ENCODE data around the gene CTNND2.

Gene CTNND2

DNA sequence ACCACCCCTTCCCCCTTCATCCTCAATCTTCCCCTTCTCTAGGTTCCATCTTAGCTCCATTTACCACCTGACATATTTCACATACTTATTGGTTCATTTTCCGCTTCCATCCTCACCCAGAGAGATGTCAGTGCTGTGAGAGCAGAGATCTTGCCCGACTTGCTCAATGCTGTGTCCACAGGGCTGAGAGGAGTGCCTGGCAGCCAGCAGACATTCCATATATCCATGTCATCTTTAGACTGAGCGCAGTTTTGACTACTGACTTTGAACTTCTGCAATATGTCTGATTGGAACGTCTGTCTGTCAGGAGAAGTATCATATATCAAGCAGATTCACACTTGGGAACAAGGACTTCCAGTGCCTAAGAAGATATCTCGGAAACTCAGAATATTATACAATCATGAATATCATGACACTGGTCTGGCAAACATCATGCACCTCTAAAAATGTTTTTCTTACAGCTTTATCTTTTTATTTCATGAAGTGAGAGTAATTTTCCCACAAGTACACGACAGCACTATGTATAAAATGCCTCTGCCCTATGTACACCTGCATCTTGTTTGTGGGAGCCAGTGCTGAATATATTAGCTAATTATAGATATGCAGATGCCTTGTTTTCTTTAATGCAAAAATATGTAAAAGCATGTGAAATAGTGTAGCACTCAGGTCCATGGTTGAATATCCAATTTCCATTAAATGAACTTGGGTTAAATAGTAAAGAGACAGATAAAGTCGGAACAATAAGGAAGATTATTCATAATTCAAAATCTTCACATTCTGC lies 689.2 kb downstream of the CTNND2 start:
- Histone ChIP-seq H3K27ac (ENCODE audit: insufficient read depth, low read depth, low read length, poor library complexity, severe bottlenecking) (no peak overlapping the region), H3K4me1 (ENCODE audit: control insufficient read depth, insufficient read depth, low read length) (no peaks in the 10 kb centered on the region), H3K4me3 (ENCODE audit: insufficient read depth, low read depth, low read length) (no peak overlapping the region), H3K36me3 (ENCODE audit: control insufficient read depth, insufficient read depth, low read length) (no peaks in the 10 kb centered on the region), H3K27me3 (ENCODE audit: control insufficient read depth, insufficient read depth, low read length, poor library complexity, severe bottlenecking) (no peaks in the 10 kb centered on the region), H3K9me3 (ENCODE audit: control insufficient read depth, low read length) (no peaks in the 10 kb centered on the region)
- WGBS, 2 experiments: 89 to 94% methylated on average over 6 to 7 of the region's 7 CpGs

DNA sequence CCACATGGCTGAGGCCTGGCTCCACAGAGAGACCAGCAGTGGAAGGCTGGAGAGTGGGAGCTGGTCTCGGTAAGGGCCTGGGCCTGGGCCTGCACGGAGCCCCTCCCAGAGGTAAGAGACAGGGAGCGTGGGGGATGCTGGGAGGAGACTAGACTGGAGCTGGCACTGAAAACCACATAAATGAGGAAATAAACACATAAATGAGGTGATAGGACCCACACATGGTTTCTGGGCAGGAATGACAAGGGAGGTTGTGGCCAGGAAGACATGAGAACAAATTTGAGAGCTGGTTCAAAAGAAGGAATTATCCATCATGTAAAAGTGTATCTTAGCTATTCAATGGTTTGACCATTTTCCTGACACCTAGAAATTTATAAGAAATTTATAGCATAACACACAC lies 691.5 kb downstream of the CTNND2 start:
- WGBS, 2 experiments: 95% methylated on average over 3 of the region's 3 CpGs
- Histone ChIP-seq H3K27me3 (ENCODE audit: control insufficient read depth, insufficient read depth, low read length, poor library complexity, severe bottlenecking) (no peaks in the 10 kb centered on the region), H3K4me1 (ENCODE audit: control insufficient read depth, insufficient read depth, low read length) (no peaks in the 10 kb centered on the region)

DNA sequence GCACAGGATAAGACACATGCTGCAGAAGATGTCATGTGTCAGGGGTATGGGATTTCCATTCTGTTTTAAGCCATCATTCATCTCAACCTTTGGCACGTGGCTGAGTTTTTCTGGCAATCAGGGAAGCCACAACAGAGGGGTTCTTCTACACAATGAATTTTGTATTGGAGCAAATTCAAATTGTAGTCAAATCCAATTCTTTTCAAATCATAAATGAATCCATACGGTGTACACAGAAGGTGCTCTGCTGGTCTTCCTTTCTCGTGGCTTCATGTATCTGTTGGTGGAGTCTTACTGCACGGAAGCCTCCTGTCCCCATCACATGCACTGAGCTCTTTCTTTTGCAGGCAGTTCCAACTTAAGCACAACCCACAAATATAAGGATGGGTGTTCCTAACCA lies 706.5 kb downstream of the CTNND2 start:
- Histone ChIP-seq H3K27me3 (ENCODE audit: control insufficient read depth, insufficient read depth, low read length, poor library complexity, severe bottlenecking) (no peaks in the 10 kb centered on the region), H3K36me3 (ENCODE audit: control insufficient read depth, insufficient read depth, low read length) (no peaks in the 10 kb centered on the region), H3K4me3 (ENCODE audit: insufficient read depth, low read depth, low read length) (no peak overlapping the region), H3K4me1 (ENCODE audit: control insufficient read depth, insufficient read depth, low read length) (no peaks in the 10 kb centered on the region), H3K9me3 (ENCODE audit: control insufficient read depth, low read length) (no peaks in the 10 kb centered on the region), H3K27ac (ENCODE audit: insufficient read depth, low read depth, low read length, poor library complexity, severe bottlenecking) (no peak overlapping the region)
- WGBS, 2 experiments: 88 to 97% methylated on average over 4 of the region's 4 CpGs

More for the DNA sequence above, 691.5 kb downstream of the CTNND2 start:
- H3K4me3 ChIP-seq (ENCODE audit: insufficient read depth, low read depth, low read length): no peak overlapping the region
- no peaks in the 10 kb centered on the region for H3K9me3 ChIP-seq (ENCODE audit: control insufficient read depth, low read length)
- H3K27ac ChIP-seq (ENCODE audit: insufficient read depth, low read depth, low read length, poor library complexity, severe bottlenecking): no peak overlapping the region
- no peaks in the 10 kb centered on the region for H3K36me3 ChIP-seq (ENCODE audit: control insufficient read depth, insufficient read depth, low read length)

DNA sequence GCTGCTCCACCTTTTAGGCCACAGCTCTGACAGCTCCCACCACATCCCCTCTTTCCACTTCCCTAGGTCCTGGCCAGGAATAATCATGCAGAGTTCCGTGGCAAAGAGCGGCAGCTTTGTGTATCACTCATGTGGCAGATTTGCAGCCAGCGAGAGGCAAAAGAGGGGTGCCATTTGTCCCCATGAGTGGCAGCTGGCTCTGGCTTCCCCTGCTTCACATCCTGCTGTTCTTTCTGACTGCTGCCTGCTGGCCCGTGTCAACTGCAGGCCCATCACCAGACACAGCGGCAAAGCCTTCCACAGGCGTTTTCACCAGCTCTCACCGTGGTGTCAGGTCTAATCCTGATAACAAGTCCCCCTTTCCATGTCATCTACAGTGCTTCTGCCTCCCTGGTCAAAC lies 712.6 kb downstream of the CTNND2 start:
- H3K27me3 ChIP-seq (ENCODE audit: control insufficient read depth, insufficient read depth, low read length, poor library complexity, severe bottlenecking): no peaks in the 10 kb centered on the region
- no peaks in the 10 kb centered on the region for H3K9me3 ChIP-seq (ENCODE audit: control insufficient read depth, low read length)
- WGBS, 2 experiments: 92 to 94% methylated on average over 7 of the region's 7 CpGs
- H3K27ac ChIP-seq (ENCODE audit: insufficient read depth, low read depth, low read length, poor library complexity, severe bottlenecking): no peak overlapping the region
- H3K36me3 ChIP-seq (ENCODE audit: control insufficient read depth, insufficient read depth, low read length): no peaks in the 10 kb centered on the region
- no peaks in the 10 kb centered on the region for H3K4me1 ChIP-seq (ENCODE audit: control insufficient read depth, insufficient read depth, low read length)
- no peak overlapping the region for H3K4me3 ChIP-seq (ENCODE audit: insufficient read depth, low read depth, low read length)

DNA sequence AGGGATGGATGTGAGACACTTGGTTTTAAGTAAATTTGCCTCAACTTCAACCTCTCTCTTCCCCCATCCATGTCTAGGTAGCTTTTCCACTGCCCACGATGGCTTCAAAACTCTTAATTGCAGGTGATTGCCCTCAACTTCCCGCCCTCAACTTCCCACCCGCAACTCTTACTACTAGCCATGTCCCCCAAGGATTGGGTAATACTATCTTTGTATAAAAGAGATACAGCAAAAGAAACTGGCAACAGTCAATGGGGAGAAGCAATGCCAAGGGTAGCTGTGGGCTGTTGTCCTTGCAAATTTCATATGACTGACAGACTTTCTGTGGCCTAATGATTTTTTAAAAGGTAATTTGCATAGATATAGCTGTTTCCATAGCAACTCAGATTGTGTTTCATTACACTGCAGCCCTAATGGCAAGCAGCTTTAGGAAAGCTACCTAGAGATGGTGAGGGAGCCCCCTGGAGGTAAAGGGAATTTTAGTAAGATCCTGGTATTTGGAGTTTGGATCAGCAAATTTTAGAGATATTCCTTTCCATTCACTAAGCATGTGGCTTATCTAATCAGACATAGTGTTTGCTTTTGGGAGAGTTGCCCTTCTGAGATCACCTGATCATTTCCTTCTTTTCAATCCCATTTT lies 721.7 kb downstream of the CTNND2 start:
- 86 to 88% methylated on average over 2 to 3 of the region's 3 CpGs for WGBS, 2 experiments
- H3K4me3 ChIP-seq (ENCODE audit: insufficient read depth, low read depth, low read length): no peak overlapping the region
- no peaks in the 10 kb centered on the region for H3K9me3 ChIP-seq (ENCODE audit: control insufficient read depth, low read length)
- H3K27ac ChIP-seq (ENCODE audit: insufficient read depth, low read depth, low read length, poor library complexity, severe bottlenecking): no peak overlapping the region
- no peaks in the 10 kb centered on the region for H3K27me3 ChIP-seq (ENCODE audit: control insufficient read depth, insufficient read depth, low read length, poor library complexity, severe bottlenecking)
- H3K36me3 ChIP-seq (ENCODE audit: control insufficient read depth, insufficient read depth, low read length): no peaks in the 10 kb centered on the region
- H3K4me1 ChIP-seq (ENCODE audit: control insufficient read depth, insufficient read depth, low read length): no peaks in the 10 kb centered on the region

DNA sequence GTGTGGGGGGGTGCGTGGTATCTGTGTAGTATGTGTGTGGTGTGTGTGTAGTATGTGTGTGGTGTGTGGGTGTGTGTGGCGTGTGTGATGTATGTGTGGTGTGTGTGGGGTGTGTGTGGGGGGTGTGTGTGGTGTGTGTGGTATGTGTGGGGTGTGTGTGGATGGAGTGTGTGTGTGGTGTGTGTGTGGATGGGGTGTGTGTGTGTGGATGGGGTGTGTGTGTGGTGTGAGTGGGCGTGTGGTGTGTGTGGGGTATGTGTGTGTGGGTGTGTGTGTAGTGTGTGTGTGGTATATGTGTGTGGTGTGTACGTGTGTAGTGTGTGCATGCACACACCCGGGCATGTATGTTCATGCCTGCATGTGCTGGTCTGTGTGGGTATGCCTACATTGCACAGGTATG lies 722.3 kb downstream of the CTNND2 start:
- H3K9me3 ChIP-seq (ENCODE audit: control insufficient read depth, low read length): no peaks in the 10 kb centered on the region
- no peak overlapping the region for H3K4me3 ChIP-seq (ENCODE audit: insufficient read depth, low read depth, low read length)

DNA sequence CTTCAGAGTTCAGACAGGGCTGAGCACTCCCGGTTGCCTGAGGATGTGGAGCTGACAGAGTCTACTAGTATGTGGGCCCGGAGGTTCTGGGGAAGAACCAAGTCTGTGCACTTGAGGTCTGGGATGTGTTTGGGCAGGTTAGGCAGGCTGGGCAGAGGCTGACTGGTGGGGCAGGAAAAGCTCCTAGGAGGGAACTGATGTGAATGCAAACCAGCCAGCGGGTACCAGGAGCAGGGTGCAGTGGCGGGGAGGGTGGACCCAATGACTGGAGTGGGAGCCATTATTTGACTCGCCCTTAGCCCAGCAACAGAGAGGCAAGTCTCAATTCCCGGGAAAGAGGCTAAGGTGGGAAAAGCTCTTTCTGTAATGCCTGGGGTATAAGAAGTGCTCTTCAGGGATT lies 723.4 kb downstream of the CTNND2 start:
- Histone ChIP-seq H3K27ac (ENCODE audit: insufficient read depth, low read depth, low read length, poor library complexity, severe bottlenecking) (no peak overlapping the region), H3K9me3 (ENCODE audit: control insufficient read depth, low read length) (no peaks in the 10 kb centered on the region), H3K27me3 (ENCODE audit: control insufficient read depth, insufficient read depth, low read length, poor library complexity, severe bottlenecking) (no peaks in the 10 kb centered on the region), H3K4me3 (ENCODE audit: insufficient read depth, low read depth, low read length) (no peak overlapping the region), H3K36me3 (ENCODE audit: control insufficient read depth, insufficient read depth, low read length) (no peaks in the 10 kb centered on the region), H3K4me1 (ENCODE audit: control insufficient read depth, insufficient read depth, low read length) (no peaks in the 10 kb centered on the region)
- WGBS, 2 experiments: 93 to 98% methylated on average over 6 of the region's 6 CpGs

More for the DNA sequence above, 722.3 kb downstream of the CTNND2 start:
- WGBS, 2 experiments: 89 to 93% methylated on average over 5 of the region's 5 CpGs
- H3K36me3 ChIP-seq (ENCODE audit: control insufficient read depth, insufficient read depth, low read length): no peaks in the 10 kb centered on the region
- no peaks in the 10 kb centered on the region for H3K27me3 ChIP-seq (ENCODE audit: control insufficient read depth, insufficient read depth, low read length, poor library complexity, severe bottlenecking)
- H3K4me1 ChIP-seq (ENCODE audit: control insufficient read depth, insufficient read depth, low read length): no peaks in the 10 kb centered on the region
- H3K27ac ChIP-seq (ENCODE audit: insufficient read depth, low read depth, low read length, poor library complexity, severe bottlenecking): no peak overlapping the region

DNA sequence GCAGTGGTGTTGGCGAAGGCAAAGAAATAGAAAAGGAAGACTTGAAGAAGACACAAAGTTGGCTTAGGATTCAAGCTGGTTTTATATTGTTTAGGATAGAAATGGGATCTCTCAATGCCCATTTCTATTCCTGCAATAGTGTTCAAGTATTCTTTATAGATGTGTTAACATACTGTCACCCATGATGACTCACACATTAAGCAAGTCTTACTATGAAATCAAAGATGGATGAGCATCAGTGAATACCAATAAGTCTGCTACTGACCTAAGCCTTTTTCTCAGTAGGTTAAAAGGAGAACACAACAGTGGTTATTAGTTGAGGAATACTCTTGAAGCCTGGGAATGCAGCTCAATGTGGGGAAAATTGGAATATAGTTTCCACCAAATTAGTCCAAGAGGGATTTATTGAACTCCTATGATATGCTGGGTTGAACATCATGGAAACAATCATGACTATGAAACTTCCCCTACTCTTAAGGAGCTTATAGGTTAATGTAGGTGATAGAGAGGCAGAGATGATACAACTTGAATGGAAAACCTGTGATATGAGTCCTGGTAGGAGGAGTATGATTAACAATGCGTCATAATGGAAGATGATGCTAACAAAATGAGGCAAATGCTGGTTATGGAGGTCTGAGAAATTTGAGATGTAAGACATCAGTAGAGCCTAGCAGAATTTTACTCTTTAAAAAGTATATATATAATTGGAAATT lies 726.1 kb downstream of the CTNND2 start:
- Histone ChIP-seq H3K27ac (ENCODE audit: insufficient read depth, low read depth, low read length, poor library complexity, severe bottlenecking) (no peak overlapping the region), H3K4me1 (ENCODE audit: control insufficient read depth, insufficient read depth, low read length) (no peaks in the 10 kb centered on the region), H3K36me3 (ENCODE audit: control insufficient read depth, insufficient read depth, low read length) (no peaks in the 10 kb centered on the region), H3K9me3 (ENCODE audit: control insufficient read depth, low read length) (no peaks in the 10 kb centered on the region), H3K4me3 (ENCODE audit: insufficient read depth, low read depth, low read length) (no peak overlapping the region), H3K27me3 (ENCODE audit: control insufficient read depth, insufficient read depth, low read length, poor library complexity, severe bottlenecking) (no peaks in the 10 kb centered on the region)
- 95 to 97% methylated on average over 2 of the region's 2 CpGs for WGBS, 2 experiments

DNA sequence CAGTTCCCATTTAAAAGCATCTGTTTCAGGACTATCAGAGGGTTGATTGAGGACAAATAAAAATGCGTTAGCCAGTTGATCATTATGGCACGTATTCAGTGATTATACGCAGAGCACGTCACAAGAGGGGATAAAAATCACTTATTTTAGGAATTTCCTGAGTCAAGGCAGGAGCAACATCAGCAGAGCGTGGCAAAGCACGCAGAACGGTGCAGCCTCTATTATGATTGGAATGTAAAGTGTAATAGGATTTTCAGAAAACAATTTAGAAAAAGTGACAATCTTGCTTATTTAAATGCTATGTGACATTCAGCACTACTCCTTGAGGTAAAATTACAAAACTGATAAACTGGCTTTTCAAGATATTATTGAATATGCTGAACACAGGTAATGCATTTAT lies 729.7 kb downstream of the CTNND2 start:
- Histone ChIP-seq H3K9me3 (ENCODE audit: control insufficient read depth, low read length) (no peaks in the 10 kb centered on the region), H3K36me3 (ENCODE audit: control insufficient read depth, insufficient read depth, low read length) (no peaks in the 10 kb centered on the region), H3K4me3 (ENCODE audit: insufficient read depth, low read depth, low read length) (no peak overlapping the region), H3K27me3 (ENCODE audit: control insufficient read depth, insufficient read depth, low read length, poor library complexity, severe bottlenecking) (no peaks in the 10 kb centered on the region), H3K27ac (ENCODE audit: insufficient read depth, low read depth, low read length, poor library complexity, severe bottlenecking) (no peak overlapping the region), H3K4me1 (ENCODE audit: control insufficient read depth, insufficient read depth, low read length) (no peaks in the 10 kb centered on the region)
- WGBS, 2 experiments: 93 to 96% methylated on average over 7 of the region's 7 CpGs

DNA sequence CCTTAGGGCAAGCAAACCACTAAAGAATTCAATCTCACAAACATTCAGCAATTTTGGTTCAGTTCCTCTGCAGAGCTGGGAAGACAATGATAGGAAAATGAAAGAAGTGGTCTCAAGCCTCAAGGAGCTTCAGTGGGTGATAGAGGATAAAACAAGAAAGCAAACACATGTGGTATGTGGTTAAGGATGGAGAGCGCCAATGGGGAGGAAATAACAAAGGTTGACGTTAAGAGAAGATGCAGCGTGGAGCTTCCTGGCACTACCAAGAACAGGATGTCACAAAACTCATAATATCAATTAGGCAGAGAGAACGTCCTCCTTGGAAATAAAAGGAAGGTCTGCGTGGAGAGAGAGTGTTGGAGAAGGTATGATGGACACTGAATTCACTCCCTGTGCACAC lies 731.8 kb downstream of the CTNND2 start:
- no peak overlapping the region for H3K4me3 ChIP-seq (ENCODE audit: insufficient read depth, low read depth, low read length)
- WGBS, 2 experiments: 80 to 84% methylated on average over 4 to 5 of the region's 5 CpGs
- H3K36me3 ChIP-seq (ENCODE audit: control insufficient read depth, insufficient read depth, low read length): no peaks in the 10 kb centered on the region
- no peaks in the 10 kb centered on the region for H3K9me3 ChIP-seq (ENCODE audit: control insufficient read depth, low read length)
- no peaks in the 10 kb centered on the region for H3K4me1 ChIP-seq (ENCODE audit: control insufficient read depth, insufficient read depth, low read length)
- no peaks in the 10 kb centered on the region for H3K27me3 ChIP-seq (ENCODE audit: control insufficient read depth, insufficient read depth, low read length, poor library complexity, severe bottlenecking)
- no peak overlapping the region for H3K27ac ChIP-seq (ENCODE audit: insufficient read depth, low read depth, low read length, poor library complexity, severe bottlenecking)
